ENCODE measurements around the gene NECAB3.

The NECAB3 gene

GRCh38 chr20:33611106-33611505, 63.1 kb downstream of the NECAB3 start:
- TF ChIP-seq EZH2 (IDR thresholded peaks at IDR 0.05; ENCODE audit: borderline replicate concordance, low read length) (no peak), CTCF (IDR thresholded peaks at IDR 0.05; ENCODE audit: low read length) (no peak)
- H3K36me3 ChIP-seq (ENCODE audit: insufficient read depth, low read length) = peaks cover 42% of the 10 kb centered on the region

DNA sequence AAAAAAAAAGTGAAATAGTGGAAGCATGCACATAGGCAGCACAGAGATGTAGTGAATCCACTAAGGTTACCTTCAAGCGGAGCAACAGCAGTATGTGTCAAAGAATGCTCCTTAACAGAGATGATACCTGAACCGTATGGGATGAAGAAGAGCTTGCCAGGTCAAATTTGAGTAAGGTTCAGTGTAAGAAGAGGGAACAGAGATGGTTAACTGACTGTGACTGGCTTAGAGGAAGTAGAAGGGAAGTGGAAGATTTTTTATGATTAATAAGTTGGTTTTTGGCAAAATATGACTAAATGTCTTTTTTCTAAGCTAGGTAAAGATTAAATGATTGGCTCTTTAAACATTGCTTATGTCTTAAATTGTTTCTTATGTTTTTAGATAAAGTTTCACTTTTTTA, 64.7 kb downstream of the NECAB3 start:
- Histone ChIP-seq H3K27ac (ENCODE audit: low read depth, low read length, poor library complexity, severe bottlenecking) (no peak overlapping the region), H4K20me1 (ENCODE audit: insufficient read depth, low read length) (no peaks in the 10 kb centered on the region), H3K4me1 (ENCODE audit: insufficient read depth, low read length, severe bottlenecking) (peaks cover 42% of the 10 kb centered on the region), H3K9me3 (ENCODE audit: low read length) (no peaks in the 10 kb centered on the region), H3K79me2 (ENCODE audit: insufficient read depth, low read length) (no peaks in the 10 kb centered on the region), H3K27me3 (ENCODE audit: insufficient read depth, low read length) (no peaks in the 10 kb centered on the region), H3K9ac (ENCODE audit: low read length) (no peak overlapping the region), H3F3A (ENCODE audit: insufficient read depth, low read length) (no peaks in the 10 kb centered on the region), H3K9me2 (ENCODE audit: low read depth, low read length) (no peaks in the 10 kb centered on the region), H3K36me3 (ENCODE audit: insufficient read depth, low read length) (peaks cover 35% of the 10 kb centered on the region), H3K4me2 (ENCODE audit: low read length) (no peak overlapping the region), H2AFZ (ENCODE audit: low read length) (no peak overlapping the region), H3K4me3 (ENCODE audit: low read depth, low read length, poor library complexity, severe bottlenecking) (no peak overlapping the region)
- no peak for TF ChIP-seq EZH2 (IDR thresholded peaks at IDR 0.05; ENCODE audit: borderline replicate concordance, low read length)
- TF ChIP-seq CTCF (IDR thresholded peaks at IDR 0.05; ENCODE audit: low read length) = no peak

More at GRCh38 chr20:33611106-33611505, 63.1 kb downstream of the NECAB3 start:
- Histone ChIP-seq H3K27ac (ENCODE audit: low read depth, low read length, poor library complexity, severe bottlenecking) (peak overlapping the region; percentile 33), H3K4me1 (ENCODE audit: insufficient read depth, low read length, severe bottlenecking) (peaks cover 39% of the 10 kb centered on the region), H3K27me3 (ENCODE audit: insufficient read depth, low read length) (no peaks in the 10 kb centered on the region), H2AFZ (ENCODE audit: low read length) (no peak overlapping the region), H3K9me3 (ENCODE audit: low read length) (no peaks in the 10 kb centered on the region), H3K4me3 (ENCODE audit: low read depth, low read length, poor library complexity, severe bottlenecking) (no peak overlapping the region), H3K4me2 (ENCODE audit: low read length) (no peak overlapping the region; the same call in 1 of the 2 replicates), H3K9ac (ENCODE audit: low read length) (no peak overlapping the region), H3K79me2 (ENCODE audit: insufficient read depth, low read length) (no peaks in the 10 kb centered on the region), H3F3A (ENCODE audit: insufficient read depth, low read length) (no peaks in the 10 kb centered on the region), H4K20me1 (ENCODE audit: insufficient read depth, low read length) (no peaks in the 10 kb centered on the region), H3K9me2 (ENCODE audit: low read depth, low read length) (no peaks in the 10 kb centered on the region)
